GM12873 (cell line): ENCODE measurements around the gene HOXD10.

Experiments used
- TF ChIP-seq, protein P1 (sequence below): IDR thresholded peaks from 2 replicates; pipeline ENCODE4 v1.5.1; 2012; ENCODE audit warnings: low read depth, mild to moderate bottlenecking, moderate library complexity, low read length, control low read depth; ENCODE audit not compliant: insufficient read depth; ENCODE audit errors: missing control alignments

The HOXD10 gene

DNA sequence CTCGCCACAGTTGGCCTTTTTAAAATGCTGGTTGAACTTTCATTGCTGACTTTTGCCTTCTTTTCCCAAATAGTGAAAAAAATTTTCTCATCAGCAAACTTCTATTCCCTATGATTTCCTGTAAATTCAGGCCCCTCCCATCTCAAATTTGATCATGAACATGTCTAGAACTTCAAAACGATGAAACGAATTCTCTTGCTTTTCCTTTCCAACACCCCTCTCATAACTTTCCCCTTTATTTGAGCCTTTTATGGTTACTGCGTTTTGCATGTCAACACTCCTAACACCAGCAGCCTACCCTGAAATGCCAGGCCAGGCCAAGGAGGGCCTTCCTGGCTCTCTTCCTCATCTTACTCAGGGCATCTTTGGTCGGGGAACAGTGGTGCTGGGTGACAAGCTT is 25.7 kb upstream of the HOXD10 start:
- TF ChIP-seq, protein P1, sequence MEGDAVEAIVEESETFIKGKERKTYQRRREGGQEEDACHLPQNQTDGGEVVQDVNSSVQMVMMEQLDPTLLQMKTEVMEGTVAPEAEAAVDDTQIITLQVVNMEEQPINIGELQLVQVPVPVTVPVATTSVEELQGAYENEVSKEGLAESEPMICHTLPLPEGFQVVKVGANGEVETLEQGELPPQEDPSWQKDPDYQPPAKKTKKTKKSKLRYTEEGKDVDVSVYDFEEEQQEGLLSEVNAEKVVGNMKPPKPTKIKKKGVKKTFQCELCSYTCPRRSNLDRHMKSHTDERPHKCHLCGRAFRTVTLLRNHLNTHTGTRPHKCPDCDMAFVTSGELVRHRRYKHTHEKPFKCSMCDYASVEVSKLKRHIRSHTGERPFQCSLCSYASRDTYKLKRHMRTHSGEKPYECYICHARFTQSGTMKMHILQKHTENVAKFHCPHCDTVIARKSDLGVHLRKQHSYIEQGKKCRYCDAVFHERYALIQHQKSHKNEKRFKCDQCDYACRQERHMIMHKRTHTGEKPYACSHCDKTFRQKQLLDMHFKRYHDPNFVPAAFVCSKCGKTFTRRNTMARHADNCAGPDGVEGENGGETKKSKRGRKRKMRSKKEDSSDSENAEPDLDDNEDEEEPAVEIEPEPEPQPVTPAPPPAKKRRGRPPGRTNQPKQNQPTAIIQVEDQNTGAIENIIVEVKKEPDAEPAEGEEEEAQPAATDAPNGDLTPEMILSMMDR = no peak

DNA sequence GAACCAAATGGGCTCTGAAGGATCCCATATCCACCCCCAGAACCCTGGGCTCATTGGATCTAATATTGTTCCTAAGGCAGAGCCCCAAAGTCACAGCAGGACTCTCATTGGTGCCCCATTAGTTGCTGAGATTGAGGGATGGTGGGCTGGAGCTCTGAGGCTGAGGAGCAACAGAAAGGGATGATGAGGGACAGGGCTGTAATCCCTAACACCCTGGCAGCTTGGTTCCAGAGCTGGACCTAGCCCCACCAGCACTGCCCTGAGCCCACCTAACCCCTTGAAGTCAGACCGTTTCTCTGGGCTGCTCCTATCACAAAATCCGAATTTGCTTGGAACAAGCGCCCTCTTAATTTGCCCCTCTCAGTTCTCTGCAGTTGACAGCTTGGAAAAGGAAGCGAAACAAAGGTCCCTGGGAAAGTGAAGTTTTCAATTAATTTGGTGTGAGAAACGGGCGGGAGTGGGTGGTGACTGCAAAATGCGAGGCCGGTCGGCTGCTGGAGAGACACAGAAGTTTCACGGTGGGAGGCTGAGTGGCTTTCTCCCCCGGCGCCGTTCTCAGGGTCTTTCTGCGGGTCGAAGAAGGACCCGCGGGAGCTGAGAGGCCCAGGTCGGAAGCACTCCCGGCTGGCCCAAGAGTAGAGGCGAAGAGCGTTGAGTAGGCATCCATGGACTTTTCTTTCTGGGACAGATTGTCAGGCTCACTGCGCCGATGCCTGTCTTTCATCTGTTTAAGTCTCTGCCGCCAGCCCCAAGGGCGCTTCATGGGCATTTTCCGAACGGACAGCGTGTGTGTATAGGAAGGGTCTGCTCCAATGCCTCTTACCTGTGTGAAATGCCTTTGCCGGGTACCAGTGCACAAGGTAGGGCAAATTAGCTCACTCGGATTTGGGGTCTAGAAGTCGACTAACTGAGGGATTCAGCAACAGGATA is 25.0 kb upstream of the HOXD10 start:
- TF ChIP-seq, protein P1 = no peak

DNA sequence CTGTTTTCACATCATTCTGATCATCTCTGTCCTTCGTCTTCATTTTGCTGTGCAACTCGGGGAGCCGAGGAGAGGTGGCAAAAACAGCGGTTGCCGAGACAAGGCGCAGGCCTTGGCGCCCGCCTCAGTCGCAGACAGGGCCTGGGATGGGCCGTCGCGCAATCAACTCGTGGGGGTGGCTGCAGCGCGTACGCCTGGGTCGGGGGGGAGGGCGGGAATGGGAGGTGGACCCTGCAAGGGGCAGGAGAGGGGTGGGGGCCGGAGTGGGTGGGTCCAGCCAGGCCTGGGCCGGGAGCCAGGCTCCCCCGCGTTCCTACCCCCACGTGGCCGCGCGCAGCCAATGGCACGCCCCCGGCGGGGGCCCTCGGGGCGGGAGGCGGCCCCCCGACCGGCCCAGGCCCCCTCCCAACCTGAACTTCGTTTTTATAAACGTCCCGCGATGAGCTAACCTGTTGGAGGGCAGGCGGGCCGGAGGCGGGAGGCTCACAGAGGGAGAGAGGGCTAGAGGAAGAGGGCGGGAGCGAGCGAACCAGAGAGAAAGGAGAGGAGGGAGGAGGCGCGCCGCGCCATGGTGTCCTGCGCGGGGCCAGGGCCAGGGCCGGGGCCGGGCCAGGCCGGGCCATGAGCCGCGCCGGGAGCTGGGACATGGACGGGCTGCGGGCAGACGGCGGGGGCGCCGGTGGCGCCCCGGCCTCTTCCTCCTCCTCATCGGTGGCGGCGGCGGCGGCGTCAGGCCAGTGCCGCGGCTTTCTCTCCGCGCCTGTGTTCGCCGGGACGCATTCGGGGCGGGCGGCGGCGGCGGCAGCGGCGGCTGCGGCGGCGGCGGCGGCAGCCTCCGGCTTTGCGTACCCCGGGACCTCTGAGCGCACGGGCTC is 24.1 kb upstream of the HOXD10 start, which contains the start of gene HOXD13:
Gene HOXD13 (plus strand): TSS at position 452 of the 875 bp plus-strand sequence. CDS start 170 bp downstream, at position 622.
- TF ChIP-seq, protein P1 = no peak

DNA sequence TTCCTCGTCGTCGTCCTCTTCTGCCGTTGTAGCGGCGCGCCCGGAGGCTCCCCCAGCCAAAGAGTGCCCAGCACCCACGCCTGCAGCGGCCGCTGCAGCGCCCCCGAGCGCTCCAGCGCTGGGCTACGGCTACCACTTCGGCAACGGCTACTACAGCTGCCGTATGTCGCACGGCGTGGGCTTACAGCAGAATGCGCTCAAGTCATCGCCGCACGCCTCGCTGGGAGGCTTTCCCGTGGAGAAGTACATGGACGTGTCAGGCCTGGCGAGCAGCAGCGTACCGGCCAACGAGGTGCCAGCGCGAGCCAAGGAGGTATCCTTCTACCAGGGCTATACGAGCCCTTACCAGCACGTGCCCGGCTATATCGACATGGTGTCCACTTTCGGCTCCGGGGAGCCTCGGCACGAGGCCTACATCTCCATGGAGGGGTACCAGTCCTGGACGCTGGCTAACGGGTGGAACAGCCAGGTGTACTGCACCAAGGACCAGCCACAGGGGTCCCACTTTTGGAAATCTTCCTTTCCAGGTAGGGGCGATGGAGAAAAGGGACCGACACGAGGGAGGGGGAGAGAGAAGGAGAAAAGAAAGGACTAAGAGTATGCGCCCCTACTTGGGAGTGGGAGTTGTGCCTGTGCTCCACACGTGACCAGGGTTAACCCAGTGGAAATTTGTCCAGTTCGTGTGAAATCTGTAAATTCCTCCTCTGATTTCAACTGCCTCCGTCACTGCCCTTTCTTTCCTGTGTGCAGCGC is 23.3 kb upstream of the HOXD10 start:
- TF ChIP-seq, protein P1 = no peak

DNA sequence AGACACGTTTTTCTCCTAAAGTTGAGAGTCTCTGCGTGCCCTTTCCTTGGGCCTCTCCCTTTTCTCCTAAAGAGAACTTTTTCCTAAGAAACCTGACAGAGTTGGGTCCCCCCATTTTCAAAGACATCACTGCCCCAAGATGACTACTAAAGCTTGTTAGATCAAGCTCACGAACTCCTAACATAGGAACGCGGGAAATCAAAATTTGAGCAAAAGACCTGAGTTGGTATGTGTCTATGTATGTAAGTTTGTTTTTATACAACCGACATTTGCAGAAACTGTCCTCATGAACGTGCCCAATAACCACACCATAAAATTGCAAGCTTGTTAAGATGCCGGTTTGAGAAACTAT is 22.7 kb upstream of the HOXD10 start:
- TF ChIP-seq, protein P1 = no peak

DNA sequence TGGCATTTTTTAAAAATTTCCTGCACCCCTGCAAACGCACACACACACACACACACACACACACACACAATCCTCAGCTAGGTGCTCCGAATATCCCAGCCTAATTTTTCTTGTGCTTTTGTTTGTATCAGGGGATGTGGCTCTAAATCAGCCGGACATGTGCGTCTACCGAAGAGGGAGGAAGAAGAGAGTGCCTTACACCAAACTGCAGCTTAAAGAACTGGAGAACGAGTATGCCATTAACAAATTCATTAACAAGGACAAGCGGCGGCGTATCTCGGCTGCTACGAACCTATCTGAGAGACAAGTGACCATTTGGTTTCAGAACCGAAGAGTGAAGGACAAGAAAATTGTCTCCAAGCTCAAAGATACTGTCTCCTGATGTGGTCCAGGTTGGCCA is 22.2 kb upstream of the HOXD10 start:
- TF ChIP-seq, protein P1 = no peak
